HepG2 (cell line): Measurements from ENCODE around the gene ST6GALNAC3.

Source experiments
- HCFC1 ChIP-seq: fragments of 150-350 bp; IDR thresholded peaks from 2 replicates; pipeline ENCODE4 v1.6.1; 2014; ENCODE audit warnings: low read depth, low read length
- HNF4A ChIP-seq: sonication (generic); formaldehyde crosslinking; IDR thresholded peaks from 2 replicates; pipeline ENCODE4 v1.4.0; 2020; ENCODE audit warnings: missing genetic modification reagents
- ZNF326 ChIP-seq: sonication (generic); formaldehyde crosslinking; IDR thresholded peaks from 2 replicates; pipeline ENCODE4 v1.4.0; 2020; ENCODE audit warnings: missing genetic modification reagents, borderline replicate concordance
- TF ChIP-seq, protein P1 (sequence below): sonication (generic); formaldehyde crosslinking; IDR thresholded peaks from 2 replicates; pipeline ENCODE4 v1.5.0; 2020; ENCODE audit warnings: mild to moderate bottlenecking, missing genetic modification reagents, moderate library complexity

DNA sequence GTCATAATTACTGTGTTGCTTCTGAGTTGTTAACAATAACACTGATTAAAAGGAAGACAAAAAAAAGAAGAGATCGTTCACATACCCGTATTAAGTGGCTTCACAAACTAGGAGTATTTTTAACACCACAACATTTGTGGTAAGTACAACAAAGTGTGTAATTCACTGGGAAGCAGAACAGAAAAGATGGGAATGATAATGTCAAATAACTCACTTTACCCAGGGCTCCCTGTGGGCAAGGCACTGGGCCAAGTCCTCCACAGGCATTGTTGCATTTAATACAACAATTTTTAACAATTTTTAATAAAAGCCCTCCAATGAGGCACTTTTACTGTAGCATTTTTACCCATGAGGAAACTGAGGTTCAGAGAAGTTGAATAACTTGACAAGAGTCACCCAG lies 407.7 kb downstream of the ST6GALNAC3 start:
- TF ChIP-seq, protein P1, sequence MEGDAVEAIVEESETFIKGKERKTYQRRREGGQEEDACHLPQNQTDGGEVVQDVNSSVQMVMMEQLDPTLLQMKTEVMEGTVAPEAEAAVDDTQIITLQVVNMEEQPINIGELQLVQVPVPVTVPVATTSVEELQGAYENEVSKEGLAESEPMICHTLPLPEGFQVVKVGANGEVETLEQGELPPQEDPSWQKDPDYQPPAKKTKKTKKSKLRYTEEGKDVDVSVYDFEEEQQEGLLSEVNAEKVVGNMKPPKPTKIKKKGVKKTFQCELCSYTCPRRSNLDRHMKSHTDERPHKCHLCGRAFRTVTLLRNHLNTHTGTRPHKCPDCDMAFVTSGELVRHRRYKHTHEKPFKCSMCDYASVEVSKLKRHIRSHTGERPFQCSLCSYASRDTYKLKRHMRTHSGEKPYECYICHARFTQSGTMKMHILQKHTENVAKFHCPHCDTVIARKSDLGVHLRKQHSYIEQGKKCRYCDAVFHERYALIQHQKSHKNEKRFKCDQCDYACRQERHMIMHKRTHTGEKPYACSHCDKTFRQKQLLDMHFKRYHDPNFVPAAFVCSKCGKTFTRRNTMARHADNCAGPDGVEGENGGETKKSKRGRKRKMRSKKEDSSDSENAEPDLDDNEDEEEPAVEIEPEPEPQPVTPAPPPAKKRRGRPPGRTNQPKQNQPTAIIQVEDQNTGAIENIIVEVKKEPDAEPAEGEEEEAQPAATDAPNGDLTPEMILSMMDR (CRISPR knock-in tag), result no peak
- TF ChIP-seq HNF4A (no peak), ZNF326 (CRISPR knock-in tag) (no peak), HCFC1 (no peak)
